Breast epithelium (tissue), 3 donors: Measurements from ENCODE around the gene ZSWIM6.

Source experiments
- POLR2A ChIP-seq: fragments of 450-650 bp; IDR thresholded peaks from one replicate; pipeline ENCODE4 v1.6.1; 2016; ENCODE audit warnings: antibody characterized with exemption, mild to moderate bottlenecking, moderate library complexity
- TF ChIP-seq, protein P1 (sequence below), 3 donors: fragments of 450-650 bp; IDR thresholded peaks; one replicate each; pipeline ENCODE4 v1.5.1; 2016 to 2017; ENCODE audit warnings: antibody characterized with exemption in 3 of 3, mild to moderate bottlenecking in 3 of 3, moderate library complexity in 3 of 3

GRCh38 chr5:61308712-61309111, 23.3 kb upstream of the ZSWIM6 start:
- TF ChIP-seq POLR2A = no peak
- TF ChIP-seq, protein P1, sequence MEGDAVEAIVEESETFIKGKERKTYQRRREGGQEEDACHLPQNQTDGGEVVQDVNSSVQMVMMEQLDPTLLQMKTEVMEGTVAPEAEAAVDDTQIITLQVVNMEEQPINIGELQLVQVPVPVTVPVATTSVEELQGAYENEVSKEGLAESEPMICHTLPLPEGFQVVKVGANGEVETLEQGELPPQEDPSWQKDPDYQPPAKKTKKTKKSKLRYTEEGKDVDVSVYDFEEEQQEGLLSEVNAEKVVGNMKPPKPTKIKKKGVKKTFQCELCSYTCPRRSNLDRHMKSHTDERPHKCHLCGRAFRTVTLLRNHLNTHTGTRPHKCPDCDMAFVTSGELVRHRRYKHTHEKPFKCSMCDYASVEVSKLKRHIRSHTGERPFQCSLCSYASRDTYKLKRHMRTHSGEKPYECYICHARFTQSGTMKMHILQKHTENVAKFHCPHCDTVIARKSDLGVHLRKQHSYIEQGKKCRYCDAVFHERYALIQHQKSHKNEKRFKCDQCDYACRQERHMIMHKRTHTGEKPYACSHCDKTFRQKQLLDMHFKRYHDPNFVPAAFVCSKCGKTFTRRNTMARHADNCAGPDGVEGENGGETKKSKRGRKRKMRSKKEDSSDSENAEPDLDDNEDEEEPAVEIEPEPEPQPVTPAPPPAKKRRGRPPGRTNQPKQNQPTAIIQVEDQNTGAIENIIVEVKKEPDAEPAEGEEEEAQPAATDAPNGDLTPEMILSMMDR (IDR thresholded peaks at IDR 0.05) = no peak
